Activated T-helper 1 cell treated with anti-CD3 and anti-CD28 coated beads, Interleukin-2, amount 50 U/mL, for 16 hours (primary cell): ENCODE data around the gene HSF4.

ENCODE experiments used
- DNase-seq, 2 donors: peaks; one replicate each; pipeline ENCODE4 v3.0.0-alpha.2; 2020; ENCODE audit warnings: low read depth in 1 of 2, low spot score in 1 of 2

The HSF4 gene

GRCh38 chr16:67165121-67166078 lies 855 bp downstream of the HSF4 start:
- DNase-seq = no peak

DNA sequence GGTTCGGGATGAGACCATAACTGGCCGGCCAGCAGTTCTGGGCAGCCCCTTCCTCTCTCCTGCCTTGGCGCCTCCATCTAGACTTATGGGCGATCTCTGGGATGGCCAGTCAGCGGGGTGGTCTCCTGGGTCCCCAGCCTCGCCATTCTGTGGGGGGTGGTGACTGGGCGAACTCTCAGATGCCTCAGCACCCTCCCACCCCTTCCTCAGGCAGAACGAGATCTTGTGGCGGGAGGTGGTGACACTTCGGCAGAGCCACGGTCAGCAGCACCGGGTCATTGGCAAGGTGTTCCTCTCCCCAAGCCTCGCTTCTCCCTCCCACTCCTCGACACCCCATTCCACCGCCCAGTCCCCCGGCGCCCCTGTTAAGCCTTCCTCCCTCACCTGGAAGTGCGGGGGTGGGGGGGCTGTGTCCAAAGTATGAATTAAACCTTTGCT lies 1.6 kb downstream of the HSF4 start:
- no peak for DNase-seq

DNA sequence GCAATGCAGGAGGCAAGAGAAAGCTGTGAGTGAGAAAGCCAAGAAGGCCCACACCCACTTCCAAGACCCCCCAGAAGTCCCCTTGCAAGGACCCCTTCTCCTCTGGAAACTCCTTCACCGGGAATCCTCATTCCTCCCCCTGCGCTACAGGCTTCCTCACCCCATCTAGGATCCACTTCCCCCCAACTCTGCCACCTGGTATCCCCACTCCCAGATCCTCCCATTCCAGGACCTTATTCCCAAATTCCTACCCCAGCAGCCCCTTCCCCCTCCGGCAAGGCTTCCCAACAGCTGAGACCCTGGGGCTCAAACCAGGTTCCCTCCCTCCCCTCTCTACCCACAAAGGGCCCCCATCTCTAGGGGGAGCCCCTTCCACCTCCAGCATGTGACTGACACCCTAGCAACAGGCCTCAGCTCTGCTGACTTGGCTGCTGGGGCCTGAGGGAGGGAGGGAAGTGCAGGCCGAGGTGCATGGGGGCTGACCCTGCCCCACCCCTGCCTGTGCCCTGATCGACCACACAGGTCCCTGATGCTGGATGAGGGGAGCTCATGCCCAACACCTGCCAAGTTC lies 2.1 kb downstream of the HSF4 start:
- no peak for DNase-seq

- DNase-seq = no peak
Observed at GRCh38 chr16:67167588-67167987, 3.0 kb downstream of the HSF4 start.

GRCh38 chr16:67169011-67169451 lies 4.5 kb downstream of the HSF4 start:
- DNase-seq = no peak

DNA sequence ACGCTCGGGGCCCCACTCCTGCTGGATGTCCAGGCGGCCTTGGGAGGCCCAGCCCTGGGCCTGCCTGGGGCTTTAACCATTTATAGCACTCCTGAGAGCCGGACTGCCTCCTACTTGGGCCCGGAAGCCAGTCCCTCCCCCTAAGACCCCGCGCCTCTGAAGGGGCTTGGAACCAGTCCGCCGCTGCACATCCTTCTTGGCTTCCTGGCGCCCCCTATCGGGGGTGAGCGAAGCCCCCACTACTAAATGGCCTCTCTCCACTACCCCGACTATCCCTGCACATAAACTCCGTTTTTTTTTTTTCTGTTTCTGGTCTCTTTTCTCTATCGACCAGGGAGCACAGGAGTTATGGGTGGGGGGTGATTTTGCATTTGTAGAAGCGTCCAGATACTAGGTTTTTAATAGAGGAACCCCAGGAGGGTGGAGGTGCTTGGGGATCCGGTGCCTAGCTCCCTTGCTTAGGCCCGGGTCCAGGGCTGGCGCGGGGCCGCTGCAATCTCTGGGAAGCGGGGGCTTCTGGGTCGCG lies 5.2 kb downstream of the HSF4 start:
- DNase-seq = no peak

GRCh38 chr16:67170168-67170948 lies 5.8 kb downstream of the HSF4 start, which contains the start of gene NOL3:
NOL3 (plus strand) TSS chr16:67170538.
- DNase-seq = no peak

DNA sequence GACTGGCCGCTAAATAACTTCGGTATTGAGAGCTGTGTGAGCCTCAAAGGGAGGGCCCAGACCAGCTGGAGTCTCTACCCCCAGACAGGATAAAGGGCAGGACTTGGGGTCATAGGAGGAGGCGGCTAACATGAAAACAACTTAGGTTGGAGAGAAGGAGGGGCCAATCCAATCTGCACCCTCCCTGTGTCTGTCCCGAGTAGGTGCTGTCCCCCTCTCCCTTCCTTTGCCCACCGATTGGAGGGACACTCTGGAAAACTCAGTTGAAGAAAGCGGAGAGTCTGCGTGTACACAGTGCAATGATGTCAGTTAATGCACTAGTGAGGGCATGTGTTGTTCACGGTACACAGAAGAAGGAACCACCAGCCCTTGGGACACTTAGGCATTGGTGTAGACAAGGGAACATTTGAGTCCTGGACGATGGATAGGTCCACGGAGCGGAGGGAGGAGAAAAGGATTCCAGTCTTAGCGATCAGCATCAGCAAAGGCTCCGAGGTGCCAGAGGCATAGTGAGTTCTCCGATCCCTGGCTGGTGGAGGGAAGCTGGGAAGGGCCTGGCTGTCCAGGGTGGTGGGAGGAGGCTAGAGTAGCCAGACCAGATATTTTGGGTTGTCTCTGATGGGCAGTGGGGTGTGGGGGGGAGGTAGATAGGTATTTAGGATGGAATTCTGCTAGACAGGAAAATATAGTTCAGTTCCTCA lies 6.6 kb downstream of the HSF4 start:
- no peak for DNase-seq

GRCh38 chr16:67173323-67173722 lies 8.8 kb downstream of the HSF4 start:
- no peak for DNase-seq

DNA sequence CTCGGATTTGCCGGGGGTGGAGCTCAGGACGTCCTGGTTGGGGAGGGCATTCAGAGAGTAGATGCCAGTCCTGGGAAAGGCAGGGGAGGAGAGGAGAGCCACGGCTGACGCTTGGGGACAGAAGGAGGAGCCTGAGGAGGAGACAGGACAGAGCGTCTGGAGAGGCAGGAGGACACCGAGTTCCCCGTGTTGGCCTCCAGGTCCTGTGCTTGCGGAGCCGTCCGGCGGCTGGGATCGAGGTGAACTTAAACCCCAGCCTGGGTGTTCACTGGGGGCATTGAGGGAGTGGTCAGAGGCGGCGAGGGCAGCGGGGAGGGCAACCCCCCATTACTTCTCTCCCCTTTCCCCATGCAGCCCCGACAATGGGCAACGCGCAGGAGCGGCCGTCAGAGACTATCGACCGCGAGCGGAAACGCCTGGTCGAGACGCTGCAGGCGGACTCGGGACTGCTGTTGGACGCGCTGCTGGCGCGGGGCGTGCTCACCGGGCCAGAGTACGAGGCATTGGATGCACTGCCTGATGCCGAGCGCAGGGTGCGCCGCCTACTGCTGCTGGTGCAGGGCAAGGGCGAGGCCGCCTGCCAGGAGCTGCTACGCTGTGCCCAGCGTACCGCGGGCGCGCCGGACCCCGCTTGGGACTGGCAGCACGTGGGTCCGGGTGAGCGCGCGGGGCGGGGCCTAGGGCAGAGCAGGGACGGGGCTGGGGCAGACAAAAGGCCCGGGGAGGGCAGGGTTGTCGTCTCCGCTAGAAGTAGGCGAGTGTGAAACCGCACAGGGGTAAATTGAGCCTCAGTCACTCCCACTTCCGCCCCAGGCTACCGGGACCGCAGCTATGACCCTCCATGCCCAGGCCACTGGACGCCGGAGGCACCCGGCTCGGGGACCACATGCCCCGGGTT lies 9.5 kb downstream of the HSF4 start:
- peak; percentile 45 to 50 for DNase-seq

GRCh38 chr16:67174706-67175231 lies 10.2 kb downstream of the HSF4 start:
- no peak for DNase-seq

- no peak for DNase-seq
Observed at GRCh38 chr16:67176662-67177061, 12.1 kb downstream of the HSF4 start.

DNA sequence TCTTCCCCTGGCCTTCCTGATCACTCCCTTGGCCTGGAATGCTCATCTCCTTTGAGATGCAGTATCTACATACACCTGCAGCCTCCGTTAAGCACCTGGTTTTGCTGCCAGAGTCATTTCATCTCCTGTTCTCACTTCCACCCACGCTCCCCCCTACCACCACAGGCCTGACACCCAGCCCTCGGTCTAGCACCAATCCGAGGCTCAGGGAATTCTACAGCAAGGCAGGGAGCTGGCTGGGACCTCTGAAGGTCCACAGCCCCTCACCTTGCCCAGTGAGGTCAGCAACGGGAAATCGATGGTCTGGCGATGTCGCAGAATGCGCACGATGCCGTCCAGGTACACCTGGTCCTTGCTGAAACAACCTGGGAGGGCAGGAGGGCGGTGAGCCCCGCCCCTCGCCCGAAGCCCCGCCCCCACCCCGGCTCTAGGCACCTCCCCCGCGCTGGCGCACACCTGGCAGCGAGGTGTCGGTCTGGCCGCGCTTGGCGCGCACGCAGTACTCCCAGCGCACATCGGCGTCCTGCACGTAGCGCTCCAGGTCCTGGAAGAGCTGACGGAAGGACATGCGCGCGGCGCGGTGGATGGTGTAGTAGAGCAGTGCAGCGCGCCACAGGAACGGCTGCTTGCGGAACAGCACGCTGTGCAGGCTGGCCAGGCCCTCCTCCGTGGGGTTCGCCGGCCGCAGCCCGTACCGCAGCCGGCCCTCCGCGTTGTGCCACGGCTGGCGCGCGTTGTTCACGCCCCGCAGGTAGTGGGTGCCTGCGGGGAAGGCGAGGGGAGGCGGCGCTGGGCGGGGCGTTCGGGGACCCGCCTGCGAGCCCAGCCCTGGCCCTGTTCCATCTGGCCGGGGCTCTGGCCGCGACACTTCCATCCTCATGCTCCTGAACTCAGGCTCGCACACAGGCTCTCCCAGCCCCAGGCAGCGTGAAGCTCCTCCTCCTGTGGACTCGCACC lies 13.5 kb downstream of the HSF4 start:
- peak; percentile 30 to 43 for DNase-seq

DNA sequence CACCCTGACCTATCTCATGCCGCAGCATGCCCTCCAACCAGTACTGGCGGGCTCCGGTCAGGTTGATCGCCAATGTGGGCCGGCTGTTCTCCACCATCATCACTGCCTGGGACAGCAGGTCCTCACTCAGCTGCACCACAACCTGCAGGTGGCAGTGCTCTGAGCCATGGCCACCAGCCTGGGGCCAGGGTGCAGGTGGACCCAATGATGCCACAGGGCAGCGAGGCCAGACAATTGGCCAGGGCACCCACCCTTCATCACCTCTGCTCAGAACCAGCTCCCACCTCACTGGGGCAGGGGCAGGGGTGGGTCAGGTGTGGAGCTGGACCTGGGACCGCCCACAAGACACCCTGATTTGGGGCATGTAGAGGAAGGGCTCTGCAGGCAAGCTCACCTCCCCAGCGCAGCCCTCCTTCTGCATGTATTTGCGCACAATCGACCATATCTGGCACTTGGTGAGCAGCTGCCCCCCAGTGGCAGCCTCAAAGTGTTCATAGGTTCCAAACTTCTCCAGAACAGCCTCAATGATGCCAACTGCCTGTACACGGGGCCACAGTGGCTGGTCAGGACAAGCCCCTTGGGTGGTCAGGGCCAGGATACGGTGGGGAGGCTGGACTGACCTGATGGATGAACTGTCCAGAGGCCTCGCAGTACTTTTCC lies 15.0 kb downstream of the HSF4 start:
- DNase-seq = no peak

DNA sequence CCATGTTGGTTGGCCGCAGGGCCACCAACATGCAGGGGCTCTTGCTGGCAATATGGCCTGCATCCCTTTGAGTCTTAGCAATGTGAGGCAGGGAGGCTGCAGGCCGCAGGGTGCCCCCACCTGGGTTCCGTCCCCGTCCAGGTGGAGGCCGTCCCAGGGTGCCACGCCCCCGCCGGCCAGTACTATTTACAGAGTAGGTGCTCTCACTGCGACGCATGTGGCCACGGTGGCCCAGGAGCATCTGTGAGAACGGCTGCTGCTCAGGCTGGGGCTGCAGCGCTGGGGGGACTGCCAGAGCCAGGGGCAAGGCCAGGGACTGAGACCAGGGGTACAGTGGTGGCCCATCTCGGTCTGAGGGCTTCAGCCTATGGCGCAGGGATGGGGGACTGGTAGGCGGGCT lies 15.6 kb downstream of the HSF4 start:
- no peak for DNase-seq

DNA sequence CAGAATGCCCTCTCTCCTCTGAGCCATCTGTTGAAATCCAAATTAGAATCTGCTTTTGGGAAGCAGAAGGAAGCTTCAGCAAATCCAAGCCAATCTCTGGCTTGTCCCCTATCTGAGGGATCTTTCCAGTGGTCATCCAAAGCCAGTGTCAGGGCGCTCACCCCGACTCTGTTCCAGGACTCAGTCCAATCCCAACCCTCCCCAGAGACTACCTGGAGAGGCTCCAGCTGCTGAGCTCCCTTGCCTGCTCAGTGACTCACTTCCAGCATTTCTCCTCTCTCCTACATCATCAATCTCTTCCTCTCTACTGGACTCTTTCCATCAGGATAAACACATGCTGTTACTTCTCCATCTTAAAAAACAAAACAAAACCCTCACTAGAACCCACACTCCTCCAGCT lies 16.8 kb downstream of the HSF4 start:
- no peak for DNase-seq

GRCh38 chr16:67182288-67182687 lies 17.7 kb downstream of the HSF4 start:
- DNase-seq = no peak

- DNase-seq = no peak
Observed at GRCh38 chr16:67183284-67183626, 18.7 kb downstream of the HSF4 start.
